HEK293 (cell line): Measurements from ENCODE around the gene DPM1.

Experiments
- CTCF ChIA-PET: fragments of 350-600 bp; formaldehyde crosslinking; extraction: SDS; loops from one replicate; lab custom pipeline; 2021; ENCODE audit warnings: antibody characterized with exemption; lab: Yijun Ruan, JAX
- POLR2A ChIA-PET: fragments of 300-600 bp; formaldehyde crosslinking; extraction: SDS; loops from one replicate; lab custom pipeline; 2020; ENCODE audit warnings: antibody characterized with exemption, inconsistent platforms; lab: Yijun Ruan, JAX
- H3K27ac ChIP-seq: fragments of 200-500 bp; sonication (Bioruptor generic); 2 replicates; pipeline ENCODE4 v1.5.1; 2014; ENCODE audit warnings: low read depth, low read length, control low read depth, inconsistent platforms; ENCODE audit errors: extremely low read depth
- H3K36me3 ChIP-seq, 2 experiments: fragments of 200-500 bp in 1 of 2; sonication (Bioruptor generic) in 1 of 2; 1 replicate in 1 of 2; 2 replicates in 1 of 2; pipeline ENCODE4 v1.5.1; 2014 to 2017; ENCODE audit warnings: inconsistent platforms in 2 of 2, low read length in 2 of 2; ENCODE audit not compliant: control insufficient read depth in 2 of 2, insufficient read depth in 1 of 2
- H3K4me1 ChIP-seq: fragments of 200-500 bp; sonication (Bioruptor generic); 2 replicates; pipeline ENCODE4 v1.5.1; 2014; ENCODE audit warnings: mild to moderate bottlenecking, low read length, inconsistent platforms; ENCODE audit not compliant: control insufficient read depth, insufficient read depth
- H3K4me3 ChIP-seq: 2 replicates; pipeline ENCODE4 v1.5.1; 2011; ENCODE audit warnings: low read depth, mild to moderate bottlenecking, control low read depth, low read length, moderate library complexity
- H3K9me3 ChIP-seq: fragments of 200-500 bp; sonication (Bioruptor generic); 2 replicates; pipeline ENCODE4 v1.5.1; 2014; ENCODE audit warnings: low read depth, low read length, inconsistent platforms; ENCODE audit not compliant: control insufficient read depth, insufficient read depth
- BCL6B ChIP-seq: fragments of 450-650 bp; formaldehyde crosslinking; IDR thresholded peaks from 2 replicates; pipeline ENCODE4 v1.5.1; 2017; ENCODE audit warnings: missing biosample characterization, missing genetic modification characterization
- GLI4 ChIP-seq: fragments of 450-650 bp; formaldehyde crosslinking; IDR thresholded peaks from 2 replicates; pipeline ENCODE4 v1.5.1; 2016; ENCODE audit warnings: missing biosample characterization, missing genetic modification characterization
- GLIS2 ChIP-seq: fragments of 450-650 bp; formaldehyde crosslinking; IDR thresholded peaks from 2 replicates; pipeline ENCODE4 v1.5.1; 2016; ENCODE audit warnings: missing biosample characterization, missing genetic modification characterization
- KLF10 ChIP-seq: fragments of 450-650 bp; IDR thresholded peaks from 2 replicates; pipeline ENCODE4 v1.5.1; 2018; ENCODE audit warnings: missing biosample characterization, mild to moderate bottlenecking, missing genetic modification characterization
- MZF1 ChIP-seq: fragments of 450-650 bp; formaldehyde crosslinking; IDR thresholded peaks from 2 replicates; pipeline ENCODE4 v1.5.1; 2017; ENCODE audit warnings: missing biosample characterization, missing genetic modification characterization, borderline replicate concordance
- OSR2 ChIP-seq: fragments of 450-650 bp; formaldehyde crosslinking; IDR thresholded peaks from 2 replicates; pipeline ENCODE4 v1.5.1; 2016; ENCODE audit warnings: missing biosample characterization, missing genetic modification characterization
- PRDM1 ChIP-seq: fragments of 450-650 bp; formaldehyde crosslinking; IDR thresholded peaks from 2 replicates; pipeline ENCODE4; 2016; ENCODE audit warnings: missing biosample characterization, missing genetic modification characterization
- WT1 ChIP-seq: fragments of 450-650 bp; formaldehyde crosslinking; IDR thresholded peaks from 2 replicates; pipeline ENCODE4 v1.5.1; 2016; ENCODE audit warnings: missing biosample characterization, missing genetic modification characterization
- ZBTB26 ChIP-seq: fragments of 450-650 bp; formaldehyde crosslinking; optimal IDR thresholded peaks from 2 replicates; pipeline ENCODE3; 2016; ENCODE audit warnings: missing biosample characterization, mild to moderate bottlenecking, missing genetic modification characterization
- ZBTB6 ChIP-seq: fragments of 450-650 bp; formaldehyde crosslinking; IDR thresholded peaks from 2 replicates; pipeline ENCODE4 v1.5.1; 2017; ENCODE audit warnings: missing biosample characterization, missing genetic modification characterization
- ZFP3 ChIP-seq: fragments of 450-650 bp; formaldehyde crosslinking; IDR thresholded peaks from 2 replicates; pipeline ENCODE4 v1.5.1; 2016; ENCODE audit warnings: low read depth, missing biosample characterization, missing genetic modification characterization
- ZIC2 ChIP-seq: fragments of 450-650 bp; formaldehyde crosslinking; IDR thresholded peaks from 2 replicates; pipeline ENCODE4 v1.5.1; 2016; ENCODE audit warnings: missing biosample characterization, missing genetic modification characterization
- ZNF114 ChIP-seq: fragments of 450-650 bp; formaldehyde crosslinking; IDR thresholded peaks from 2 replicates; pipeline ENCODE4 v1.5.0; 2017; ENCODE audit warnings: missing biosample characterization, missing genetic modification characterization
- ZNF121 ChIP-seq: fragments of 450-650 bp; formaldehyde crosslinking; IDR thresholded peaks from 2 replicates; pipeline ENCODE4 v1.5.1; 2016; ENCODE audit warnings: missing biosample characterization, missing genetic modification characterization
- ZNF175 ChIP-seq: fragments of 450-650 bp; formaldehyde crosslinking; IDR thresholded peaks from 2 replicates; pipeline ENCODE4 v1.5.1; 2016; ENCODE audit warnings: missing biosample characterization, missing genetic modification characterization
- ZNF292 ChIP-seq: fragments of 450-650 bp; formaldehyde crosslinking; IDR thresholded peaks from 2 replicates; pipeline ENCODE4 v1.5.1; 2016; ENCODE audit warnings: low read depth, missing biosample characterization, missing genetic modification characterization, borderline replicate concordance
- ZNF335 ChIP-seq: fragments of 450-650 bp; formaldehyde crosslinking; conservative IDR thresholded peaks from 2 replicates; pipeline ENCODE4 v1.5.1; 2016; ENCODE audit warnings: missing biosample characterization, missing genetic modification characterization
- ZNF350 ChIP-seq: fragments of 450-650 bp; formaldehyde crosslinking; IDR thresholded peaks from 2 replicates; pipeline ENCODE4 v1.5.0; 2017; ENCODE audit warnings: missing biosample characterization, mild to moderate bottlenecking, missing genetic modification characterization
- ZNF394 ChIP-seq: fragments of 450-650 bp; formaldehyde crosslinking; IDR thresholded peaks from 2 replicates; pipeline ENCODE4 v1.5.1; 2016; ENCODE audit warnings: missing biosample characterization, missing genetic modification characterization, mild to moderate bottlenecking, moderate library complexity, borderline replicate concordance
- ZNF513 ChIP-seq: fragments of 450-650 bp; IDR thresholded peaks from 2 replicates; pipeline ENCODE4 v1.5.1; 2018; ENCODE audit warnings: missing biosample characterization, missing genetic modification characterization
- ZNF529 ChIP-seq: fragments of 450-650 bp; formaldehyde crosslinking; IDR thresholded peaks from 2 replicates; pipeline ENCODE4 v1.5.1; 2017; ENCODE audit warnings: missing genetic modification characterization, missing biosample characterization; ENCODE audit not compliant: insufficient replicate concordance
- ZNF571 ChIP-seq: fragments of 450-650 bp; formaldehyde crosslinking; IDR thresholded peaks from 2 replicates; pipeline ENCODE4 v1.5.0; 2017; ENCODE audit warnings: missing biosample characterization, missing genetic modification characterization
- ZNF600 ChIP-seq: fragments of 450-650 bp; formaldehyde crosslinking; IDR thresholded peaks from 2 replicates; pipeline ENCODE4 v1.5.1; 2016; ENCODE audit warnings: missing biosample characterization, missing genetic modification characterization
- ZNF658 ChIP-seq: fragments of 450-650 bp; formaldehyde crosslinking; IDR thresholded peaks from 2 replicates; pipeline ENCODE4; 2016; ENCODE audit warnings: missing biosample characterization, missing genetic modification characterization
- ZNF747 ChIP-seq: fragments of 450-650 bp; formaldehyde crosslinking; IDR thresholded peaks from 2 replicates; pipeline ENCODE4 v1.5.1; 2016; ENCODE audit warnings: missing biosample characterization, missing genetic modification characterization
- ZNF76 ChIP-seq: fragments of 450-650 bp; formaldehyde crosslinking; IDR thresholded peaks from 2 replicates; pipeline ENCODE4; 2016; ENCODE audit warnings: low read depth, missing biosample characterization, missing genetic modification characterization, borderline replicate concordance
- ZNF792 ChIP-seq: fragments of 450-650 bp; formaldehyde crosslinking; IDR thresholded peaks from 2 replicates; pipeline ENCODE4 v1.5.1; 2016; ENCODE audit warnings: missing biosample characterization, missing genetic modification characterization
- ZSCAN18 ChIP-seq: fragments of 450-650 bp; formaldehyde crosslinking; IDR thresholded peaks from 2 replicates; pipeline ENCODE4 v1.5.1; 2016; ENCODE audit warnings: missing biosample characterization, missing genetic modification characterization

Gene DPM1

GRCh38 chr20:50916934-50917333, 41.4 kb downstream of the DPM1 start:
- CTCF ChIA-PET, result interaction anchor here (1.0 to 3.0 kb wide), 3 partner anchors 12 to 22 kb away, joined by 4 to 24 read pairs (median 4); partner anchors contain the start of gene ADNP
- TF ChIP-seq ZNF121 (no peak), ZSCAN18 (tag by site-specific recombination) (no peak), ZNF175 (tag by site-specific recombination) (no peak), ZNF658 (tag by site-specific recombination) (no peak), ZNF513 (tag by site-specific recombination) (no peak), ZNF600 (tag by site-specific recombination) (peak; percentile 64), PRDM1 (tag by site-specific recombination) (peak; percentile 47; the same call in 1 of the 2 replicates), GLI4 (no peak)
- TF ChIP-seq, all 188 proteins: peak for 2
- POLR2A ChIA-PET, result interaction anchor here (1.1 kb wide), 2 partner anchors 14 to 99 kb away, joined by 5 read pairs; partner anchors contain the start of gene ADNP
- Histone ChIP-seq H3K27ac (no peak overlapping the region), H3K9me3 (no peaks in the 10 kb centered on the region), H3K36me3 (peaks cover 5 to 59% of the 10 kb centered on the region in 2 experiments), H3K4me3 (no peak overlapping the region), H3K4me1 (peaks cover 46% of the 10 kb centered on the region)

GRCh38 chr20:50916257-50916656, 42.1 kb downstream of the DPM1 start:
- Histone ChIP-seq H3K4me3 (no peak overlapping the region), H3K4me1 (peaks cover 46% of the 10 kb centered on the region)
- TF ChIP-seq ZNF76 (tag by site-specific recombination) (peak; percentile 24; the same call in 1 of the 2 replicates), ZSCAN18 (tag by site-specific recombination) (no peak), ZNF792 (tag by site-specific recombination) (no peak), MZF1 (tag by site-specific recombination) (no peak), ZIC2 (tag by site-specific recombination) (no peak), ZNF350 (tag by site-specific recombination) (no peak), WT1 (tag by site-specific recombination) (no peak), ZFP3 (tag by site-specific recombination) (no peak), GLIS2 (no peak), OSR2 (tag by site-specific recombination) (peak; percentile 57), ZNF747 (tag by site-specific recombination) (no peak), ZNF571 (no peak), ZBTB26 (no peak), ZNF529 (tag by site-specific recombination) (no peak), ZBTB6 (tag by site-specific recombination) (no peak), ZNF335 (peak; percentile 19; the same call in 1 of the 2 replicates), KLF10 (tag by site-specific recombination) (no peak), ZNF292 (no peak), ZNF114 (no peak), BCL6B (tag by site-specific recombination) (no peak), ZNF394 (tag by site-specific recombination) (no peak)

More at GRCh38 chr20:50916257-50916656, 42.1 kb downstream of the DPM1 start:
- no peaks in the 10 kb centered on the region for H3K9me3 ChIP-seq
- ChIA-PET POLR2A (interaction anchor here (1.1 kb wide), 2 partner anchors 15 to 98 kb away, joined by 5 read pairs; partner anchors contain the start of gene ADNP), CTCF (interaction anchor here (1.0 to 3.0 kb wide), 4 partner anchors 13 to 122 kb away, joined by 3 to 24 read pairs (median 4); partner anchors contain the start of gene ADNP)
- H3K27ac ChIP-seq, result no peak overlapping the region
- H3K36me3 ChIP-seq, result peaks cover 5 to 60% of the 10 kb centered on the region in 2 experiments
